Endodermal cell (in vitro differentiated cells): ENCODE data around the gene NEO1. TPM values are rescaled to one million over a fixed set of nuclear protein-coding genes. Genes with fewer than 3 reads are reported as not detected.

Experiments used
- DNase-seq: peaks from one replicate; pipeline ENCODE4 v3.0.0-alpha.2; 2017
- H3K27ac ChIP-seq: 2 replicates; pipeline ENCODE4 v1.5.1; 2013; ENCODE audit warnings: mild to moderate bottlenecking, low read depth, low read length, moderate library complexity
- H3K27me3 ChIP-seq: 2 replicates; pipeline ENCODE4 v1.6.1; 2013; ENCODE audit warnings: mild to moderate bottlenecking, low read length, moderate library complexity; ENCODE audit not compliant: insufficient read depth, control insufficient read depth, poor library complexity, severe bottlenecking
- H3K36me3 ChIP-seq: 2 replicates; pipeline ENCODE4 v1.7.0; 2013; ENCODE audit warnings: mild to moderate bottlenecking, low read length, moderate library complexity; ENCODE audit not compliant: control insufficient read depth, insufficient read depth
- H3K4me1 ChIP-seq: one replicate; pipeline ENCODE4 v1.7.0; 2013; ENCODE audit warnings: low read length; ENCODE audit not compliant: control insufficient read depth, insufficient read depth
- H3K4me3 ChIP-seq: 2 replicates; pipeline ENCODE4 v1.5.1; 2013; ENCODE audit warnings: mild to moderate bottlenecking, low read length, moderate library complexity
- H3K9ac ChIP-seq: 2 replicates; pipeline ENCODE4 v1.6.1; 2013; ENCODE audit warnings: mild to moderate bottlenecking, low read length, moderate library complexity; ENCODE audit not compliant: poor library complexity, severe bottlenecking; ENCODE audit errors: extremely low read depth
- H3K9me3 ChIP-seq: 2 replicates; pipeline ENCODE4 v1.6.1; 2013; ENCODE audit warnings: mild to moderate bottlenecking, low read length, moderate library complexity; ENCODE audit not compliant: control insufficient read depth
- H3K27ac Mint-ChIP-seq: 2 replicates; pipeline ENCODE4 v1.8.0; 2020; ENCODE audit warnings: mixed read lengths
- H3K27me3 Mint-ChIP-seq: 2 replicates; pipeline ENCODE4 v1.8.0; 2021; ENCODE audit warnings: mild to moderate bottlenecking, mixed read lengths; ENCODE audit not compliant: insufficient read depth
- H3K36me3 Mint-ChIP-seq: 2 replicates; pipeline ENCODE4 v1.8.0; 2020; ENCODE audit warnings: low read depth, mixed read lengths
- H3K4me1 Mint-ChIP-seq: 2 replicates; pipeline ENCODE4 v1.8.0; 2020; ENCODE audit warnings: mixed read lengths
- H3K4me3 Mint-ChIP-seq: 2 replicates; pipeline ENCODE4 v1.8.0; 2020; ENCODE audit warnings: mild to moderate bottlenecking, moderate library complexity, mixed read lengths
- H3K9me3 Mint-ChIP-seq: 2 replicates; pipeline ENCODE4 v1.8.0; 2020; ENCODE audit warnings: mild to moderate bottlenecking, mixed read lengths
- CTCF ChIP-seq: fragments of 200-600 bp; sonication (generic); conservative IDR thresholded peaks from 2 replicates; pipeline ENCODE4 v1.5.0; 2021; ENCODE audit warnings: antibody characterized with exemption, mild to moderate bottlenecking
- WGBS, 2 experiments: methylation state at CpG; one replicate each; pipeline versions ENCODE4 v1.1.5 to v1.1.7; 2013; ENCODE audit warnings: missing lambda C conversion rate in 2 of 2, mixed read lengths in 1 of 2; ENCODE audit not compliant: insufficient coverage in 1 of 2, insufficient read length in 1 of 2; 5-methylcytosine and 5-hydroxymethylcytosine counted together
- total RNA-seq, 2 donors: library from RNA; stranded (reverse); fragmentation: NEBNext Ultra II Directional in 1 of 2; extraction: Animal tissue kit (Norgen Biotek cat#: 25700) in 1 of 2; gene quantifications; 2 replicates in 1 of 2; 3 replicates in 1 of 2; pipeline ENCODE4 v1.2.1, GENCODE V29; 2021

Gene NEO1
- total RNA-seq, 2 donors from 2014 or later = 132 TPM

GRCh38 chr15:73150831-73151230 is 98.6 kb downstream of the NEO1 start:
- H3K4me3 ChIP-seq = no peak overlapping the region
- H3K9me3 ChIP-seq = peaks cover 31% of the 10 kb centered on the region
- TF ChIP-seq CTCF = no peak
- 95% methylated on average over 2 of the region's 2 CpGs; no CpG with 5 or more reads in 1 of the 2 experiments for WGBS, 2 experiments
- peaks cover 65% of the 10 kb centered on the region for H3K36me3 ChIP-seq
- Mint-ChIP-seq H3K4me1 (no peaks in the 10 kb centered on the region), H3K9me3 (peaks cover 17% of the 10 kb centered on the region), H3K4me3 (no peak overlapping the region), H3K27me3 (no peaks in the 10 kb centered on the region), H3K27ac (no peak overlapping the region), H3K36me3 (peaks cover 62% of the 10 kb centered on the region)
- no peaks in the 10 kb centered on the region for H3K27me3 ChIP-seq
- no peak overlapping the region for H3K9ac ChIP-seq
- no peak overlapping the region for H3K27ac ChIP-seq
- DNase-seq = no peak
- no peaks in the 10 kb centered on the region for H3K4me1 ChIP-seq

GRCh38 chr15:73153024-73153423 is 100.8 kb downstream of the NEO1 start:
- DNase-seq = no peak
- Mint-ChIP-seq H3K9me3 (peaks cover 17% of the 10 kb centered on the region), H3K4me1 (no peaks in the 10 kb centered on the region), H3K27me3 (no peaks in the 10 kb centered on the region), H3K4me3 (no peak overlapping the region), H3K36me3 (peaks cover 66% of the 10 kb centered on the region), H3K27ac (peak overlapping the region; percentile 13)
- H3K9ac ChIP-seq = no peak overlapping the region
- H3K4me1 ChIP-seq = no peaks in the 10 kb centered on the region
- no peak overlapping the region for H3K27ac ChIP-seq
- no peak for TF ChIP-seq CTCF
- 88% methylated on average over 1 of the region's 1 CpG; no CpG with 5 or more reads in 1 of the 2 experiments for WGBS, 2 experiments
- H3K9me3 ChIP-seq = peaks cover 36% of the 10 kb centered on the region
- H3K4me3 ChIP-seq = no peak overlapping the region
- no peaks in the 10 kb centered on the region for H3K27me3 ChIP-seq
- peaks cover 68% of the 10 kb centered on the region for H3K36me3 ChIP-seq

GRCh38 chr15:73153447-73153846 is 101.2 kb downstream of the NEO1 start:
- no peaks in the 10 kb centered on the region for H3K4me1 Mint-ChIP-seq
- 86% methylated on average over 1 of the region's 5 CpGs; no CpG with 5 or more reads in 1 of the 2 experiments for WGBS, 2 experiments
- Histone ChIP-seq H3K9ac (no peak overlapping the region), H3K27me3 (no peaks in the 10 kb centered on the region), H3K4me3 (no peak overlapping the region), H3K36me3 (peaks cover 66% of the 10 kb centered on the region), H3K9me3 (peaks cover 36% of the 10 kb centered on the region), H3K4me1 (no peaks in the 10 kb centered on the region), H3K27ac (no peak overlapping the region)
- H3K4me3 Mint-ChIP-seq = no peak overlapping the region
- DNase-seq = no peak
- TF ChIP-seq CTCF = no peak
- H3K27ac Mint-ChIP-seq = no peak overlapping the region
- H3K9me3 Mint-ChIP-seq = peaks cover 17% of the 10 kb centered on the region
- H3K27me3 Mint-ChIP-seq = no peaks in the 10 kb centered on the region
- peaks cover 64% of the 10 kb centered on the region for H3K36me3 Mint-ChIP-seq
